ENCODE results near the gene ZNF768.

ZNF768 gene

DNA sequence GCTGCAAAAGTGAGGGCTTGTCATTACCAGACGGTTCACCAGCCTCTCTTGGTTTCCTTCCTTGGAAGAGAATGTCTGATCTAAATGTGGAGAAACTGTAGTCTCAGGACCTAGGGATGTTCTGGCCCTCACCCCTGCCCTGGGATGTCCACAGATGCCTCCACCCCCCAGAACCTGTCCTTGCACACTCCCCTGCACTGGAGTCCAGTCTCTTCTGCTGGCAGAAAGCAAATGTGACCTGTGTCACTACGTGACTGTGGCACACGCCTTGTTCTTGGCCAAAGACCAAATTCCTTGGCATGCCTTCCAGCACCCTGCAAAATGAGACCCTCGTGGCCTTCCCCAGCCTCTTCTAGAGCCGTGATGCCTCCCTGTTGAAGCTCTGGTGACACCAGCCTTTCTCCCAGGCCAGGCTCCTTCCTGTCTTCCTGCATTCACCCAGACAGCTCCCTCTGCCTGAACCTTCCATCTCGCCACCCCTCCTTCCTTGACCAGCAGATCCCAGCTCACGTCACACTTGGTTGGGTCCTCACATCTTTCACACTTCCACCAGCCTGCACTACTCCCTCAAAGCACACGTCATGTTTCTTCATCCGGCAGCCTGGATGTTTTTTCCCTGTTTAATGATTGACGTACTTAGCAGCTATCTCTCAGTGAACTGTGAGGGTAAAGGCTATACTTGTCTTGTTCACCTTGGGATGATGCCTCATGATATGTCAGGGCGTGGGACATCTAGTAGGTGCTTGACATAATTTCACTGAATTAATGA lies 4.3 kb downstream of the ZNF768 start:
- H3K4me3 ChIP-seq (replicated peaks; ENCODE audit: low read depth, low read length): no peak overlapping the region
- no peak for DNase-seq (ENCODE audit: low read depth)
- no peak for TF ChIP-seq CTCF (IDR thresholded peaks at IDR 0.05; ENCODE audit: low read length, missing control alignments)

DNA sequence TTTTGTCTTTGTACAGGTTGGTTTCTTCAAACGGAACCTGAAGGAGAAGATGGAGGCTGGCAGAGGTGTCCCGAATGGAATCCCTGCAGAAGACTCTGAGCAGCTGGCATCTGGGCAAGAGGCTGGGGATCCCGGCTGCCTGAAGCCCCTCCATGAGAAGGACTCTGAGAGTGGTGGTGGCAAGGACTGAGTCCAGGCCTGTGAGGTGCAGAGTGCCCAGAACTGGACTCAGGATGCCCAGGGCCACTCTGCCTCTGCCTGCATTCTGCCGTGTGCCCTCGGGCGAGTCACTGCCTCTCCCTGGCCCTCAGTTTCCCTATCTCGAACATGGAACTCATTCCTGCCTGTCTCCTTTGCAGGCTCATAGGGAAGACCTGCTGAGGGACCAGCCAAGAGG lies 4.9 kb downstream of the ZNF768 start:
- no peak for DNase-seq (ENCODE audit: low read depth)
- TF ChIP-seq CTCF (IDR thresholded peaks at IDR 0.05; ENCODE audit: low read length, missing control alignments): no peak
- H3K4me3 ChIP-seq (replicated peaks; ENCODE audit: low read depth, low read length): no peak overlapping the region

GRCh38 chr16:30519120-30520049 lies 7.0 kb downstream of the ZNF768 start:
- no peak overlapping the region for H3K4me3 ChIP-seq (replicated peaks; ENCODE audit: low read depth, low read length)
- TF ChIP-seq CTCF (IDR thresholded peaks at IDR 0.05; ENCODE audit: low read length, missing control alignments): no peak
- no peak for DNase-seq (ENCODE audit: low read depth)

- TF ChIP-seq CTCF (IDR thresholded peaks at IDR 0.05; ENCODE audit: low read length, missing control alignments): no peak
- H3K4me3 ChIP-seq (replicated peaks; ENCODE audit: low read depth, low read length): no peak overlapping the region
- DNase-seq (ENCODE audit: low read depth): no peak
Observed at GRCh38 chr16:30518552-30518951, 7.8 kb downstream of the ZNF768 start.

DNA sequence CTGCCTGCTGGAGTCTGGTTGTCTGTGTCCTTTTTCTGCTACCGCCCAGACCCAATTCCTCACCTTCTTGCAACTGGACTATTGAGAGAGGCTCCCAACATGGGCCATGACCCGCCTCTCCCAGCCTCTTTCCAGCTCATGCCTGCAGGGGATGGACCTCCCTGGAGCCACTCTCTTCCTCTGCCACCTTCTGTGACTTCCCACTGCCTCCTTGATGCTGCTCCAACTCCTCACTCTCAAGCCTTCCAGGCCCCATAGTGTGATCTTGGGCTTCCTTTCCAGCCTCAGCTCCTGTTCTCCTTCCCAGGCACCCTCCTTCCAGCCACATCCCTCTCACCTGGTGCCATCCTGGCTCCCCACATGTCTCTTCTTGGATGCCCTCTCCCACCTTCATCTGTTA lies 11.1 kb downstream of the ZNF768 start:
- no peak overlapping the region for H3K4me3 ChIP-seq (replicated peaks; ENCODE audit: low read depth, low read length)
- DNase-seq (ENCODE audit: low read depth): no peak
- no peak for TF ChIP-seq CTCF (IDR thresholded peaks at IDR 0.05; ENCODE audit: low read length, missing control alignments)

GRCh38 chr16:30511509-30511908 lies 14.9 kb downstream of the ZNF768 start:
- DNase-seq (ENCODE audit: low read depth): no peak
- no peak for TF ChIP-seq CTCF (IDR thresholded peaks at IDR 0.05; ENCODE audit: low read length, missing control alignments)
- no peak overlapping the region for H3K4me3 ChIP-seq (replicated peaks; ENCODE audit: low read depth, low read length)

All from fibroblast of pulmonary artery (primary cell).